Endodermal cell (in vitro differentiated cells): ENCODE results near the gene MPP7. TPM values are rescaled to one million over a fixed set of nuclear protein-coding genes. Genes with fewer than 3 reads are reported as not detected.

ENCODE experiments used
- DNase-seq: peaks from one replicate; pipeline ENCODE4 v3.0.0-alpha.2; 2017
- H3K27ac ChIP-seq: 2 replicates; pipeline ENCODE4 v1.5.1; 2013; ENCODE audit warnings: mild to moderate bottlenecking, low read depth, low read length, moderate library complexity
- H3K27me3 ChIP-seq: 2 replicates; pipeline ENCODE4 v1.6.1; 2013; ENCODE audit warnings: mild to moderate bottlenecking, low read length, moderate library complexity; ENCODE audit not compliant: insufficient read depth, control insufficient read depth, poor library complexity, severe bottlenecking
- H3K36me3 ChIP-seq: 2 replicates; pipeline ENCODE4 v1.7.0; 2013; ENCODE audit warnings: mild to moderate bottlenecking, low read length, moderate library complexity; ENCODE audit not compliant: control insufficient read depth, insufficient read depth
- H3K4me1 ChIP-seq: one replicate; pipeline ENCODE4 v1.7.0; 2013; ENCODE audit warnings: low read length; ENCODE audit not compliant: control insufficient read depth, insufficient read depth
- H3K4me3 ChIP-seq: 2 replicates; pipeline ENCODE4 v1.5.1; 2013; ENCODE audit warnings: mild to moderate bottlenecking, low read length, moderate library complexity
- H3K9ac ChIP-seq: 2 replicates; pipeline ENCODE4 v1.6.1; 2013; ENCODE audit warnings: mild to moderate bottlenecking, low read length, moderate library complexity; ENCODE audit not compliant: poor library complexity, severe bottlenecking; ENCODE audit errors: extremely low read depth
- H3K9me3 ChIP-seq: 2 replicates; pipeline ENCODE4 v1.6.1; 2013; ENCODE audit warnings: mild to moderate bottlenecking, low read length, moderate library complexity; ENCODE audit not compliant: control insufficient read depth
- H3K27ac Mint-ChIP-seq: 2 replicates; pipeline ENCODE4 v1.8.0; 2020; ENCODE audit warnings: mixed read lengths
- H3K27me3 Mint-ChIP-seq: 2 replicates; pipeline ENCODE4 v1.8.0; 2021; ENCODE audit warnings: mild to moderate bottlenecking, mixed read lengths; ENCODE audit not compliant: insufficient read depth
- H3K36me3 Mint-ChIP-seq: 2 replicates; pipeline ENCODE4 v1.8.0; 2020; ENCODE audit warnings: low read depth, mixed read lengths
- H3K4me1 Mint-ChIP-seq: 2 replicates; pipeline ENCODE4 v1.8.0; 2020; ENCODE audit warnings: mixed read lengths
- H3K4me3 Mint-ChIP-seq: 2 replicates; pipeline ENCODE4 v1.8.0; 2020; ENCODE audit warnings: mild to moderate bottlenecking, moderate library complexity, mixed read lengths
- H3K9me3 Mint-ChIP-seq: 2 replicates; pipeline ENCODE4 v1.8.0; 2020; ENCODE audit warnings: mild to moderate bottlenecking, mixed read lengths
- WGBS, 2 experiments: methylation state at CpG; one replicate each; pipeline versions ENCODE4 v1.1.5 to v1.1.7; 2013; ENCODE audit warnings: missing lambda C conversion rate in 2 of 2, mixed read lengths in 1 of 2; ENCODE audit not compliant: insufficient coverage in 1 of 2, insufficient read length in 1 of 2; 5-methylcytosine and 5-hydroxymethylcytosine counted together
- total RNA-seq, 2 donors: library from RNA; stranded (reverse); fragmentation: NEBNext Ultra II Directional in 1 of 2; extraction: Animal tissue kit (Norgen Biotek cat#: 25700) in 1 of 2; gene quantifications; 2 replicates in 1 of 2; 3 replicates in 1 of 2; pipeline ENCODE4 v1.2.1, GENCODE V29; 2021
- TF ChIP-seq, protein P1 (sequence below): fragments of 200-600 bp; sonication (generic); conservative IDR thresholded peaks from 2 replicates; pipeline ENCODE4 v1.5.0; 2021; ENCODE audit warnings: antibody characterized with exemption, mild to moderate bottlenecking

The MPP7 gene
- total RNA-seq, 2 donors from 2014 or later, result 5.5 to 7.7 TPM

DNA sequence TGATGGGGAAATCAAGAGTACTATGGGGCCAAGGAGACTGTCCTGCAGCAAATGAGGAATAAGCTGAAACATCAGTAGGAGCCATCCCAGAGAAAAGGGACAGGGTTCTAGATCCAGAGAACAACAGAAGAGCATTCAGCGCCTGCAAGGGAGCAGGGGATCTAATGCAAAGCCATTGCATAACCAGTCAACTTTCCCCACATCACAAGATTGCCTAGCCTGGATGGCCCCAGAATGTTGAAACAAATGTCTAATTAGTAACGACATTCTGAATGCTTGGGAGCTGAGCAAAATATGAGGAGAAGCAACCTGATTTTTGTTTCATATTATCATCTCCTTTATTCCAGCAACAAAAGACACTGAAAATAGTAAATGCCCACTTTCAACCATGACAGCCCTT, 2.7 kb upstream of the MPP7 start:
- Histone ChIP-seq H3K9me3 (no peaks in the 10 kb centered on the region), H3K4me1 (no peaks in the 10 kb centered on the region), H3K4me3 (no peak overlapping the region), H3K27ac (no peak overlapping the region), H3K36me3 (no peaks in the 10 kb centered on the region), H3K27me3 (peaks cover 83% of the 10 kb centered on the region), H3K9ac (no peak overlapping the region)
- H3K27ac Mint-ChIP-seq, result no peak overlapping the region
- no peaks in the 10 kb centered on the region for H3K9me3 Mint-ChIP-seq
- peaks cover 78% of the 10 kb centered on the region for H3K27me3 Mint-ChIP-seq
- TF ChIP-seq, protein P1, sequence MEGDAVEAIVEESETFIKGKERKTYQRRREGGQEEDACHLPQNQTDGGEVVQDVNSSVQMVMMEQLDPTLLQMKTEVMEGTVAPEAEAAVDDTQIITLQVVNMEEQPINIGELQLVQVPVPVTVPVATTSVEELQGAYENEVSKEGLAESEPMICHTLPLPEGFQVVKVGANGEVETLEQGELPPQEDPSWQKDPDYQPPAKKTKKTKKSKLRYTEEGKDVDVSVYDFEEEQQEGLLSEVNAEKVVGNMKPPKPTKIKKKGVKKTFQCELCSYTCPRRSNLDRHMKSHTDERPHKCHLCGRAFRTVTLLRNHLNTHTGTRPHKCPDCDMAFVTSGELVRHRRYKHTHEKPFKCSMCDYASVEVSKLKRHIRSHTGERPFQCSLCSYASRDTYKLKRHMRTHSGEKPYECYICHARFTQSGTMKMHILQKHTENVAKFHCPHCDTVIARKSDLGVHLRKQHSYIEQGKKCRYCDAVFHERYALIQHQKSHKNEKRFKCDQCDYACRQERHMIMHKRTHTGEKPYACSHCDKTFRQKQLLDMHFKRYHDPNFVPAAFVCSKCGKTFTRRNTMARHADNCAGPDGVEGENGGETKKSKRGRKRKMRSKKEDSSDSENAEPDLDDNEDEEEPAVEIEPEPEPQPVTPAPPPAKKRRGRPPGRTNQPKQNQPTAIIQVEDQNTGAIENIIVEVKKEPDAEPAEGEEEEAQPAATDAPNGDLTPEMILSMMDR, result no peak
- WGBS, 2 experiments, result 84 to 100% methylated on average over 1 to 2 of the region's 2 CpGs
- H3K4me3 Mint-ChIP-seq, result no peak overlapping the region
- H3K36me3 Mint-ChIP-seq, result no peaks in the 10 kb centered on the region
- DNase-seq, result no peak
- H3K4me1 Mint-ChIP-seq, result peaks cover 12% of the 10 kb centered on the region

DNA sequence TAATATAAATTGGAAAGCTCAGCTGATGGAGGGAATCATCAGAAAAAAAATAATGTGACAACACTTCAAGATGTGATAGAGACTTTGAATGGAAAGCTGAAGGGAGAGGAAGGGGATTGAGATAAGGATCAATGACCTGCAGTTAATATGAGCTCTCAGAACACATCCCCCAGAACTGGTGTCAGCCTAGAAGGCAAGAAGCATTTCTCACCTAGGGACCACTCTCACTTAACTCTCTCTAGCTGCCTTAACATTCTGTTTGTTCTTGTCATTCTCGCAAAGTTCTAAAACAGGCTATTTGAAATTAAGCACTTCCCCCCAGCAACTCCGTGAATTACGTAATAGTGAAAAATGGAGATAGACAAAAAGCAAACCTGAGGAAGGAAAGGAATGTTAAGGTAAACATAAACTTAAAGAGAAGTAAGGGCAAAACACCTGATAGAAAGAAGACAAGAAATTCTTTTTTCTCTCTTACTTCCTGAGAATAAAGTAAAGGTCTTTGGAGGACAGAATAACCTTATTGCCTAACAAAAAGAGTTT, 1.2 kb upstream of the MPP7 start:
- no peaks in the 10 kb centered on the region for H3K4me1 ChIP-seq
- no peaks in the 10 kb centered on the region for H3K36me3 ChIP-seq
- no peaks in the 10 kb centered on the region for H3K36me3 Mint-ChIP-seq
- no peaks in the 10 kb centered on the region for H3K9me3 ChIP-seq
- no peak overlapping the region for H3K27ac ChIP-seq
- H3K9ac ChIP-seq, result no peak overlapping the region
- H3K27me3 Mint-ChIP-seq, result peaks cover 80% of the 10 kb centered on the region
- DNase-seq, result no peak
- no peaks in the 10 kb centered on the region for H3K9me3 Mint-ChIP-seq
- peaks cover 78% of the 10 kb centered on the region for H3K27me3 ChIP-seq
- no peak overlapping the region for H3K27ac Mint-ChIP-seq
- TF ChIP-seq, protein P1, result no peak
- peak overlapping the region; percentile 70 for H3K4me3 Mint-ChIP-seq
- peaks cover 12% of the 10 kb centered on the region for H3K4me1 Mint-ChIP-seq
- WGBS, 2 experiments, result 63% methylated on average over 3 of the region's 3 CpGs; no CpG with 5 or more reads in 1 of the 2 experiments
- H3K4me3 ChIP-seq, result peak overlapping the region; percentile 85

DNA sequence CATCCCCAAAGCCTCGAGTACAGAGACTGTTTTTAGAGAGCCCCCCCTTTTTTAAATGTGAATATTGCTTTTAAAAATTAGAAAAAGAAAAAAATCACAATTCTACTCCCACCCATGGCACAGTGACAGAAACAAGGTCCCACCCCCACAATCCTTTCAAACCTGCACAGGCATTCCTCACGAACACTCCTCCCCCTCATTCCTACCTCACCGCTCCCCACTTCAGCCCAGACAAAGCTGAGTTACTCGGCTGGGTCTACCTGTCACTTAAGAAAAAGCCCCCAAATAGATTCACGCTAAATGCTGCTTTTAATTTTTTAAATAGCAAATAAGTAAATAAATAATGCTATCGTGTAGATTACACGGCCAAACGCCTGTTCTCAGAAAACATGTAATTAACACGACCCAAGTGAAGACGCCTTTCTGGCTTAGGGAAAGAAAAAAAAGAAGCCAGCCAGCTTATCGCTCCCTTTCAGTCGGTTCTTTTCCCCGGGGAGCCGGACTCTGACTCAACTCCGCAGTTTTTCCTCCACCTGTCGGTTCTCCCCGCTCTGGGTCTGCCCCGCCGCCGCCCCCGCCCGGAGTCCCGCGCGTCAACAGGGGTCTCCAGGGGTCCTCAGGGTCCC, 739 bp downstream of the MPP7 start:
- Mint-ChIP-seq H3K4me3 (peak overlapping the region; percentile 70), H3K27me3 (peaks cover 81% of the 10 kb centered on the region), H3K4me1 (peaks cover 12% of the 10 kb centered on the region), H3K9me3 (no peaks in the 10 kb centered on the region), H3K36me3 (no peaks in the 10 kb centered on the region), H3K27ac (no peak overlapping the region)
- no peaks in the 10 kb centered on the region for H3K9me3 ChIP-seq
- no peak overlapping the region for H3K27ac ChIP-seq
- H3K27me3 ChIP-seq, result peaks cover 78% of the 10 kb centered on the region
- 0 to 1% methylated on average over 5 to 24 of the region's 25 CpGs for WGBS, 2 experiments
- H3K9ac ChIP-seq, result peak overlapping the region; percentile 45
- H3K4me1 ChIP-seq, result no peaks in the 10 kb centered on the region
- TF ChIP-seq, protein P1, result no peak
- peak overlapping the region; percentile 86 for H3K4me3 ChIP-seq
- no peaks in the 10 kb centered on the region for H3K36me3 ChIP-seq
- DNase-seq, result no peak
